Coronary artery (tissue), 2 donors: ENCODE measurements around the gene ZNF277.
"Not testable (repeated sequence)": the region's sequence is repeated elsewhere in the genome, so short reads cannot be mapped to it uniquely, and the experiment has no call there.

ENCODE experiments used
- DNase-seq: peaks from one replicate; pipeline ENCODE4 v3.0.0-alpha.2; 2017; ENCODE audit warnings: low spot score
- H3K27ac ChIP-seq, 2 donors: fragments of 200-600 bp; sonication (generic); one replicate each; pipeline ENCODE4 v1.5.1; 2016 to 2019
- H3K4me3 ChIP-seq: fragments of 200-600 bp; sonication (generic); 2 replicates; pipeline ENCODE4 v1.5.1; 2016; ENCODE audit warnings: mild to moderate bottlenecking, moderate library complexity
- TF ChIP-seq, protein P1 (sequence below): fragments of 200-600 bp; sonication (generic); IDR thresholded peaks from one replicate; pipeline ENCODE4 v1.5.1; 2019; ENCODE audit warnings: antibody characterized with exemption

The ZNF277 gene

DNA sequence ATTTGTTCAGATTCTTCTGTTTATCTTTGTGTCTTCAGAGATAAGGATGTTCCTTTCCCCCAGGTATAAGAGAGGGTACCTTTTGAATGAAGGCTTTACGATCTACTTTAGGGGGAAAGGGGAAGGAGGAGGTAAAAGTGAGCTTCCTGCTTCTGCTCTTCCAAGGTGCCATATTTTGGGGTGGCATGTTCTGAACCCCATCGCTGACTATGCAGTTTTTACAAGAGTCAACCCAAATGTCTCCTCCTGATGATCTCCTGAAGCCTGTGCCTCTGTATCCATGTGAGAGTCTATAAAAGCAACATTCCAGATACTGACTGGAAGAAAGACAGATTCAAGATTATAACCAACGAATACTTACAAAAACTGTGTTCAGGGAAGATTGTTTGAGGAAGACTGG is 102.5 kb downstream of the ZNF277 start:
- DNase-seq = no peak
- no peak overlapping the region for H3K27ac ChIP-seq
- TF ChIP-seq, protein P1, sequence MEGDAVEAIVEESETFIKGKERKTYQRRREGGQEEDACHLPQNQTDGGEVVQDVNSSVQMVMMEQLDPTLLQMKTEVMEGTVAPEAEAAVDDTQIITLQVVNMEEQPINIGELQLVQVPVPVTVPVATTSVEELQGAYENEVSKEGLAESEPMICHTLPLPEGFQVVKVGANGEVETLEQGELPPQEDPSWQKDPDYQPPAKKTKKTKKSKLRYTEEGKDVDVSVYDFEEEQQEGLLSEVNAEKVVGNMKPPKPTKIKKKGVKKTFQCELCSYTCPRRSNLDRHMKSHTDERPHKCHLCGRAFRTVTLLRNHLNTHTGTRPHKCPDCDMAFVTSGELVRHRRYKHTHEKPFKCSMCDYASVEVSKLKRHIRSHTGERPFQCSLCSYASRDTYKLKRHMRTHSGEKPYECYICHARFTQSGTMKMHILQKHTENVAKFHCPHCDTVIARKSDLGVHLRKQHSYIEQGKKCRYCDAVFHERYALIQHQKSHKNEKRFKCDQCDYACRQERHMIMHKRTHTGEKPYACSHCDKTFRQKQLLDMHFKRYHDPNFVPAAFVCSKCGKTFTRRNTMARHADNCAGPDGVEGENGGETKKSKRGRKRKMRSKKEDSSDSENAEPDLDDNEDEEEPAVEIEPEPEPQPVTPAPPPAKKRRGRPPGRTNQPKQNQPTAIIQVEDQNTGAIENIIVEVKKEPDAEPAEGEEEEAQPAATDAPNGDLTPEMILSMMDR = no peak

DNA sequence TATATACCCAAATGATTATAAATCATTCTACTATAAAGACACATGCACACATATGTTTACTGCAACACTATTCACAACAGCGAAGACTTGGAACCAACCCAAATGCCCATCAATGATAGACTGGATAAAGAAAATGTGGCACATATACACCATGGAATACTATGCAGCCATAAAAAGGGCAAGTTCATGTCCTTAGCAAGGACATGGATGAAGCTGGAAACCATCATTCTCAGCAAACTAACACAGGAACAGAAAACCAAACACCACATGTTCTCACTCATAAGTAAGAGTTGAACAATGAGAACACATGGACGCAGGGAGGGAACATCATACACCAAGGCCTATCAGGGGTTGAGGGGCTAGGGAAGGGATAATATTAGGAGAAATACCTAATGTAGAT is 110.3 kb downstream of the ZNF277 start:
- not testable (repeated sequence) for H3K27ac ChIP-seq, DNase-seq, H3K4me3 ChIP-seq

More for the DNA sequence above, 102.5 kb downstream of the ZNF277 start:
- H3K4me3 ChIP-seq = no peak overlapping the region

DNA sequence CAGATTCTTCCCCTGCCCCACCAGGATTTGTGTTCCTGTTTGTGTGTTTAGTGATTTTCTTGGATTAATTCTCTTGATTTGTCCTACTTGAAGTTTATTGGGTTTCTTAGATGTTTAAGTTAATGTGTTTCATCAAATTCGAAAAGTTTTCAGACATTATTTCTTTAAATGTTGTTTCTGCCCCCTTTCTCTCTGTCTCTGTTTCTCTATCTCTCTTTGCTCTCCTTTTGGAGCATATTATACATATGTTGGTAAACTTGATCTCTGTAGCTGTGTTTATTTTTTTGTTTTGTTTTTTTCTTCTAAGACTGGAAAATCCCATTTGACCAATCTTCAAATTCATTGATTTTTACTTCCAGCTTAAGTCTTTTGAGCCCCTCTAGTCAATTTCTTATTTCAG is 115.6 kb downstream of the ZNF277 start:
- no peak for DNase-seq
- H3K4me3 ChIP-seq = no peak overlapping the region
- H3K27ac ChIP-seq = no peak overlapping the region
- TF ChIP-seq, protein P1 = no peak

DNA sequence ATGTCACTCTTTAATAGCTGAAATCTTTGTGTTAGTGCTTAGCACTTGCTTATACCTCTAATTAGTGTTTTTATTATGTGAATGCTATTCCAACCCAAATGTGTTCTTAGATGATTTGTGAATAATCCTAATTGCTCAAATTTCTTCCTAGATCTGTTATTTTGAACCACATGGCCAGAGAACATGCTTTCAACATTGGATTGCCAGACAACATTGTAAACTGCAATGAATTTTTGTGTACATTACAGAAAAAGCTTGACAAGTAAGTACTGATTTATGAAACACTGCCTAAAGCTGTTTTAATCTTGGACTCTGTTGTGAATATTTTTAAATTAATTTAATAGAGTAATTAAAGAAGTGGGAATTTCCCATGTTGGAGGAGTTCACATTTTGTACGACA is 121.1 kb downstream of the ZNF277 start:
- DNase-seq = no peak
- no peak overlapping the region for H3K4me3 ChIP-seq
- TF ChIP-seq, protein P1 = no peak
- no peak overlapping the region for H3K27ac ChIP-seq

DNA sequence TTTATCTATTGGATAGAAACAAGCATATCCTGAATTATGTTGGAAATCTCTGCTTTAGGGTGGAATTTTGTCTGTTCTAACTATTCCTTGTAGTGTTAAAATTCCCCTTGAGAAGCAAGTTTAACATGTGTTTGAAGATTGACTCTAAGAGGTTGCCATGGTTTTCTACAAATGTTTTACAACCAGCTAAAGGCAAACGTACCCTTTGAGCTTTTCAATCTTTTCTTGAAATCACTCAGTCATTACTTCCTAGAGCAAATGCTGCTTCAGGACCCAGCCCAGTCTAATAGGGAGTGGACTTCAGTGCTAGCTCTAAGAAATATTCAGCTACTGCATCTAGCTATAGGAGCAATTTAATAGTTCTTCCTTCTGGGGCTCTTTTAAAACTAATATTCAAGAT is 125.0 kb downstream of the ZNF277 start:
- no peak overlapping the region for H3K4me3 ChIP-seq
- DNase-seq = no peak
- H3K27ac ChIP-seq = no peak overlapping the region
- TF ChIP-seq, protein P1 = no peak

DNA sequence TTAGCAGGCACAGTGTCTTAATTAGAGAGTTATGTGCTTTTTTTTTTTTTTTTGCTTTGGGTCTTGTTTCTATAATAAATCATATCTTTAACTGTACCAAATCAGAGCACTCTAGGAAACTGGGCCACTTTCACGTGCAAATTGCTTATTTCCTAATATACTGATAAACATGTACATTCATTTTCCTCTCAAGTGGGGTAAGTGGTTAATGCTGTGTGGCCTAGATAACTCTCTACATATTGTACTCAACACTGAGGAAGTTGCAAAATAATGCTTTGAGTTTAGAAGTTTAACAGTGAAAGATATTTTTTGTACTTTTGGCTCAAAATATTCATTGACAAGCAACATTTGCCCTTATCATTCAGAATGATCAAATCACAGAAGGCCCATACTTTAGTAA is 127.9 kb downstream of the ZNF277 start:
- Histone ChIP-seq H3K27ac (no peak overlapping the region), H3K4me3 (no peak overlapping the region)
- DNase-seq = no peak
- TF ChIP-seq, protein P1 = no peak

DNA sequence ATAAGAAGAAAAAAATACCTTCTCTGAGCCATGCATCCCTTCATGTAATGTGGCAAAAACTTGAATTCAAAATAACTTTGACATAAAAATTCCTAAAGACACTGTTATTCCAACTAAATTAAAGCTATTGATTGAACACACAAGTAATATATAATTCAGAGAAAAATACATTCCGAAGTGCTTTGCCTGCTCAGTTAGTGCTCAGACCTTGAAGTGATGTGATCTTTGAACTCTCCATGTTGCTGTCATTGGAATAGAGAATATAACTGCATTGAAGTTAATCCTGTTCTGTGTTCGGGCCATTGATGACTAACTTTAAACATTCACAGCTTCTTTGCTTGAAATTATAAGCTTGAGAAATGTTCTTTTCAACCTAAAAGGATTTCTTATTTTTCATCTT is 129.8 kb downstream of the ZNF277 start:
- no peak for DNase-seq
- H3K4me3 ChIP-seq = no peak overlapping the region
- no peak overlapping the region for H3K27ac ChIP-seq
- TF ChIP-seq, protein P1 = no peak
